ENCODE measurements around the gene ITCH.

ITCH gene

GRCh38 chr20:34560141-34560523 lies 197.1 kb downstream of the ITCH start:
- no peak for DNase-seq

- DNase-seq = no peak
Measured at GRCh38 chr20:34560614-34561013, 197.5 kb downstream of the ITCH start.
